ENCODE results near the gene TM9SF1.
A peak's percentile ranks its signal among the peaks of the same experiment; 100 is the strongest.

TM9SF1 gene

GRCh38 chr14:24195186-24196070, at the start of gene TM9SF1:
TSS of gene TM9SF1 (minus strand) at chr14:24195441. CDS start at chr14:24195019, 422 bp downstream.
- DNase-seq (ENCODE audit: low read depth), result peak; percentile 90

- DNase-seq (ENCODE audit: low read depth), result peak; percentile 25
Measured at GRCh38 chr14:24243336-24243836, 48.1 kb upstream of the TM9SF1 start.

GRCh38 chr14:24241829-24242443, 46.7 kb upstream of the TM9SF1 start:
- peak; percentile 94 for DNase-seq (ENCODE audit: low read depth)

GRCh38 chr14:24240110-24240918, 45.1 kb upstream of the TM9SF1 start:
- no peak for DNase-seq (ENCODE audit: low read depth)

GRCh38 chr14:24238527-24239037, 43.3 kb upstream of the TM9SF1 start:
- DNase-seq (ENCODE audit: low read depth), result no peak

- no peak for DNase-seq (ENCODE audit: low read depth)
Measured at GRCh38 chr14:24238123-24238522, 42.9 kb upstream of the TM9SF1 start.

- no peak for DNase-seq (ENCODE audit: low read depth)
Measured at GRCh38 chr14:24237463-24237955, 42.3 kb upstream of the TM9SF1 start.

GRCh38 chr14:24236689-24237462, 41.6 kb upstream of the TM9SF1 start:
- no peak for DNase-seq (ENCODE audit: low read depth)

- no peak for DNase-seq (ENCODE audit: low read depth)
Measured at GRCh38 chr14:24235804-24236688, 40.8 kb upstream of the TM9SF1 start.

- no peak for DNase-seq (ENCODE audit: low read depth)
Measured at GRCh38 chr14:24234095-24235005, 39.1 kb upstream of the TM9SF1 start.

- no peak for DNase-seq (ENCODE audit: low read depth)
Measured at GRCh38 chr14:24233538-24233866, 38.3 kb upstream of the TM9SF1 start.

- no peak for DNase-seq (ENCODE audit: low read depth)
Measured at GRCh38 chr14:24232645-24233537, 37.6 kb upstream of the TM9SF1 start, which contains the start of gene GMPR2. TSS of gene GMPR2 (plus strand) at chr14:24232929. CDS start at chr14:24233254, 325 bp downstream.

- peak; percentile 98 for DNase-seq (ENCODE audit: low read depth)
Measured at GRCh38 chr14:24232121-24232644, 36.9 kb upstream of the TM9SF1 start, which contains the start of gene NEDD8. TSS of gene NEDD8 (minus strand) at chr14:24232367. CDS start at chr14:24232267, 100 bp downstream.

- peak; percentile 21 for DNase-seq (ENCODE audit: low read depth)
Measured at GRCh38 chr14:24231263-24232120, 36.3 kb upstream of the TM9SF1 start.

- no peak for DNase-seq (ENCODE audit: low read depth)
Measured at GRCh38 chr14:24228902-24229301, 33.7 kb upstream of the TM9SF1 start.

- no peak for DNase-seq (ENCODE audit: low read depth)
Measured at GRCh38 chr14:24226473-24226872, 31.2 kb upstream of the TM9SF1 start.
